HepG2 (cell line): ENCODE data around the gene RHAG. TPM values are rescaled to one million over a fixed set of nuclear protein-coding genes. Genes with fewer than 3 reads are reported as not detected.

ENCODE experiments used
- ATAC-seq: fragments of 200-7000 bp; cut with Tn5 transposase; 3 replicates; pipeline ENCODE4 v1.9.1; 2020; ENCODE audit warnings: mild to moderate bottlenecking, moderate library complexity
- BruUV-seq: library from RNA; stranded (reverse); fragments of 400-500 nt; replicated peaks from 2 replicates; lab custom pipeline; 2021; lab: Mats Ljungman, UMichigan
- CTCF ChIA-PET: fragments of 300-600 bp; formaldehyde crosslinking; extraction: SDS; loops from one replicate; lab custom pipeline; 2021; ENCODE audit warnings: low total read pairs, inconsistent platforms, low intra/inter-chr PET ratio; lab: Yijun Ruan, JAX
- POLR2A ChIA-PET: fragments of 350-600 bp; sonication (Branson Sonifier 250); formaldehyde crosslinking; loops from one replicate; lab custom pipeline; 2020; ENCODE audit warnings: antibody characterized with exemption, inconsistent platforms; lab: Yijun Ruan, JAX
- DNase-seq: peaks from one replicate; pipeline ENCODE4 v3.0.0-alpha.2; 2015; ENCODE audit warnings: low spot score
- FAIRE-seq: peaks from 3 replicates; lab custom pipeline; 2011; peaks lifted over from hg19 to GRCh38; lab: Jason Lieb, UNC
- H2AFZ ChIP-seq: one replicate; pipeline ENCODE4 v1.6.1; 2011; ENCODE audit warnings: low read length, inconsistent platforms
- H3K27ac ChIP-seq: fragments of 300-600 bp; 3 replicates; pipeline ENCODE4 v1.8.0; 2011; ENCODE audit warnings: mixed run types, mild to moderate bottlenecking, mixed read lengths, low read length, inconsistent platforms; ENCODE audit not compliant: insufficient read depth; ENCODE audit errors: extremely low read length
- H3K27me3 ChIP-seq, 2 experiments: fragments of 200-600 bp in 1 of 2; 2 replicates in 1 of 2; 3 replicates in 1 of 2; pipeline versions ENCODE4 v1.6.0 to v1.8.0; 2011; ENCODE audit warnings: low read length in 2 of 2, mild to moderate bottlenecking in 2 of 2, moderate library complexity in 2 of 2, inconsistent platforms in 1 of 2; ENCODE audit not compliant: insufficient read depth in 2 of 2, control insufficient read depth in 1 of 2
- H3K36me3 ChIP-seq, 2 experiments: fragments of 200-600 bp in 1 of 2; replicated peaks in 1 of 2; 2 replicates in 1 of 2; 3 replicates in 1 of 2; pipeline versions ENCODE4 v1.5.1 to v1.8.0; 2011; ENCODE audit warnings: low read length in 2 of 2, inconsistent platforms in 1 of 2; ENCODE audit not compliant: insufficient read depth in 2 of 2, control insufficient read depth in 1 of 2
- H3K4me1 ChIP-seq: 2 replicates; pipeline ENCODE4 v1.5.1; 2012; ENCODE audit warnings: low read length, inconsistent platforms; ENCODE audit not compliant: insufficient read depth
- H3K4me2 ChIP-seq: 2 replicates; pipeline ENCODE4 v1.6.0; 2011; ENCODE audit warnings: low read depth, low read length, inconsistent platforms
- H3K4me3 ChIP-seq, 3 experiments: fragments of 200-600 bp in 1 of 3; sonication (generic), shearing (Covaris generic) in 1 of 3; replicated peaks in 1 of 3; 2 replicates each; pipeline ENCODE4 v1.5.1; 2011 to 2016; ENCODE audit warnings: low read length in 3 of 3, inconsistent platforms in 2 of 3, low read depth in 2 of 3, mild to moderate bottlenecking in 2 of 3, control low read depth in 1 of 3, mixed read lengths in 1 of 3; ENCODE audit not compliant: insufficient read depth in 1 of 3
- H3K79me2 ChIP-seq: one replicate; pipeline ENCODE4 v1.6.1; 2011; ENCODE audit warnings: low read length, inconsistent platforms; ENCODE audit not compliant: insufficient read depth
- H3K9ac ChIP-seq: 2 replicates; pipeline ENCODE4 v1.6.0; 2011; ENCODE audit warnings: mild to moderate bottlenecking, low read depth, low read length, inconsistent platforms; ENCODE audit not compliant: insufficient read depth
- H3K9me3 ChIP-seq: 2 replicates; pipeline ENCODE4 v1.5.1; 2012; ENCODE audit warnings: mild to moderate bottlenecking, low read length
- H4K20me1 ChIP-seq: 2 replicates; pipeline ENCODE4 v1.6.0; 2011; ENCODE audit warnings: inconsistent platforms, mild to moderate bottlenecking, low read length, moderate library complexity; ENCODE audit not compliant: insufficient read depth
- BORCS8-MEF2B ChIP-seq: sonication (generic); formaldehyde crosslinking; IDR thresholded peaks from 2 replicates; pipeline ENCODE4 v1.8.0; 2022; ENCODE audit warnings: mild to moderate bottlenecking, missing genetic modification reagents
- CEBPB ChIP-seq: IDR thresholded peaks from 2 replicates; pipeline ENCODE4 v1.6.1; 2011; ENCODE audit warnings: low read depth, low read length, improper control_type of control experiment, borderline replicate concordance
- EZH2 ChIP-seq: conservative IDR thresholded peaks from 2 replicates; pipeline ENCODE4 v1.6.1; 2012; ENCODE audit warnings: mild to moderate bottlenecking, low read depth, low read length, moderate library complexity
- FOXJ3 ChIP-seq: sonication (generic); formaldehyde crosslinking; IDR thresholded peaks from 2 replicates; pipeline ENCODE4 v1.4.0; 2020; ENCODE audit warnings: missing genetic modification reagents, mild to moderate bottlenecking, borderline replicate concordance
- GZF1 ChIP-seq: sonication (generic); formaldehyde crosslinking; IDR thresholded peaks from 2 replicates; pipeline ENCODE4 v1.5.1; 2020; ENCODE audit warnings: mild to moderate bottlenecking, missing genetic modification reagents
- HMG20A ChIP-seq: IDR thresholded peaks from 2 replicates; pipeline ENCODE4 v1.6.1; 2016; ENCODE audit warnings: borderline replicate concordance
- ISL2 ChIP-seq: sonication (generic); formaldehyde crosslinking; IDR thresholded peaks from 2 replicates; pipeline ENCODE4 v1.5.0; 2020; ENCODE audit warnings: missing genetic modification reagents
- PRMT3 ChIP-seq: sonication (generic); formaldehyde crosslinking; IDR thresholded peaks from 2 replicates; pipeline ENCODE4 v1.8.1; 2022; ENCODE audit warnings: low read depth, mild to moderate bottlenecking, moderate library complexity, missing genetic modification reagents, borderline replicate concordance
- ZFP36L2 ChIP-seq: sonication (generic); formaldehyde crosslinking; IDR thresholded peaks from 2 replicates; pipeline ENCODE4 v1.4.0; 2020; ENCODE audit warnings: missing genetic modification reagents
- ZNF3 ChIP-seq: IDR thresholded peaks from 2 replicates; pipeline ENCODE4 v1.7.0; 2017; ENCODE audit warnings: inconsistent platforms
- ZNF343 ChIP-seq: sonication (generic); formaldehyde crosslinking; IDR thresholded peaks from 2 replicates; pipeline ENCODE4 v1.4.0; 2020; ENCODE audit warnings: mild to moderate bottlenecking, missing genetic modification reagents
- ZNF556 ChIP-seq: sonication (generic); formaldehyde crosslinking; IDR thresholded peaks from 2 replicates; pipeline ENCODE4 v1.4.0; 2020; ENCODE audit warnings: mild to moderate bottlenecking, missing genetic modification reagents, borderline replicate concordance
- ZNF749 ChIP-seq: sonication (generic); formaldehyde crosslinking; IDR thresholded peaks from 2 replicates; pipeline ENCODE4 v1.8.0; 2022; ENCODE audit warnings: mild to moderate bottlenecking, missing genetic modification reagents, moderate library complexity, borderline replicate concordance
- ZNF766 ChIP-seq: sonication (generic); formaldehyde crosslinking; IDR thresholded peaks from 2 replicates; pipeline ENCODE4 v1.5.0; 2020; ENCODE audit warnings: missing genetic modification reagents, borderline replicate concordance
- WGBS: methylation state at CpG from one replicate; pipeline ENCODE4 v1.1.6; 2017; ENCODE audit warnings: low lambda C conversion rate; 5-methylcytosine and 5-hydroxymethylcytosine counted together
- in situ Hi-C: cut with HindIII; loops from 2 replicates; pipeline ENCODE4 v1.10.0; 2017; ENCODE audit warnings: low pct_unique_long_range_greater_than_20kb; ENCODE audit not compliant: extremely low pct_ligation_motif_present
- intact Hi-C: fragments of 100-400 bp; cut with micrococcal nuclease; formaldehyde crosslinking; loops from one replicate; pipeline ENCODE4 v1.10.0; 2022; ENCODE audit not compliant: unreplicated experiment
- polyA plus RNA-seq, 8 experiments: library from polyadenylated mRNA; depleted of rRNA in 3 of 8; stranded (reverse) in 7 of 8; unstranded in 1 of 8; fragments of >200 nt; fragmentation: Illumina TruSeq in 4 of 8; extraction: Trizol in 4 of 8; gene quantifications; 2 replicates each; pipeline versions ENCODE4 v1.2.1 to v1.2.3, GENCODE V29; 2011 to 2016; ENCODE audit warnings: low read depth in 4 of 8, missing spikeins in 1 of 8, mixed read lengths in 1 of 8; ENCODE audit not compliant: insufficient read depth in 1 of 8
- total RNA-seq, 5 experiments: library from RNA; depleted of rRNA; stranded (reverse); fragments of >200 nt; fragmentation: Illumina TruSeq; extraction: Trizol; gene quantifications; 2 replicates each; pipeline ENCODE4 v1.2.3, GENCODE V29; 2016; ENCODE audit warnings: low read depth in 1 of 5
- TF ChIP-seq, protein P1 (sequence below): sonication (generic); formaldehyde crosslinking; IDR thresholded peaks from 2 replicates; pipeline ENCODE4 v1.8.0; 2022; ENCODE audit warnings: mild to moderate bottlenecking, missing genetic modification reagents; ENCODE audit not compliant: insufficient replicate concordance
- TF ChIP-seq, protein P2 (sequence below): sonication (generic); formaldehyde crosslinking; IDR thresholded peaks from 2 replicates; pipeline ENCODE4 v1.5.0; 2020; ENCODE audit warnings: mild to moderate bottlenecking, missing genetic modification reagents, borderline replicate concordance

The RHAG gene
- total and polyA plus RNA-seq, 2 of the 13 experiments (the other 11 are each of a cell fraction or from before 2014, with no cell fraction given): not detected

- TF ChIP-seq, protein P1, sequence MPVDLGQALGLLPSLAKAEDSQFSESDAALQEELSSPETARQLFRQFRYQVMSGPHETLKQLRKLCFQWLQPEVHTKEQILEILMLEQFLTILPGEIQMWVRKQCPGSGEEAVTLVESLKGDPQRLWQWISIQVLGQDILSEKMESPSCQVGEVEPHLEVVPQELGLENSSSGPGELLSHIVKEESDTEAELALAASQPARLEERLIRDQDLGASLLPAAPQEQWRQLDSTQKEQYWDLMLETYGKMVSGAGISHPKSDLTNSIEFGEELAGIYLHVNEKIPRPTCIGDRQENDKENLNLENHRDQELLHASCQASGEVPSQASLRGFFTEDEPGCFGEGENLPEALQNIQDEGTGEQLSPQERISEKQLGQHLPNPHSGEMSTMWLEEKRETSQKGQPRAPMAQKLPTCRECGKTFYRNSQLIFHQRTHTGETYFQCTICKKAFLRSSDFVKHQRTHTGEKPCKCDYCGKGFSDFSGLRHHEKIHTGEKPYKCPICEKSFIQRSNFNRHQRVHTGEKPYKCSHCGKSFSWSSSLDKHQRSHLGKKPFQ (CRISPR knock-in tag): no peak
- no peak for TF ChIP-seq ZNF3 (CRISPR knock-in tag)
- TF ChIP-seq BORCS8-MEF2B: no peak
- no peak for TF ChIP-seq ISL2 (CRISPR knock-in tag)
- TF ChIP-seq ZNF343: no peak
- TF ChIP-seq, all 625 proteins: peak for 0
Measured at GRCh38 chr6:49635480-49635879, 1.2 kb downstream of the RHAG start (continued).

DNA sequence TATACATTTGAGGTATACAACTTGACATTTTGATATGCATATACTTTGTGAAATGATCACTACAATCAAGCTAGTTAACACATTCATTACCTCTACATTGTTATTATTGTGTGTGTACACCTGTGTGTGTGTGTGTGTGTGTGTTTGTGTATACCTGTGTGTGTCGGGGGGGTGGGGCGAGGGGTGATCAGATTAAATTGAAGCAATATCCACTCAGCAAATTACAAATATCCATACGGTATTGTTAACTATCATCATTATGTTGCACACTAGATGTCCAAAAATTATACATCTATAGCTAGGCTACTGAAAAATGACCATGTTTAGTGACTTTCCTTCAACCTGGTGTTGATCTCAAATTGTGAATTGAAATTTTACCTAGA, 1.8 kb downstream of the RHAG start:
- H3K79me2 ChIP-seq: no peaks in the 10 kb centered on the region
- H3K9ac ChIP-seq: no peak overlapping the region
- POLR2A ChIA-PET: no interaction called here
- FAIRE-seq: no peak
- no TSS peak for BruUV-seq
- CTCF ChIA-PET: no interaction called here
- H4K20me1 ChIP-seq: no peaks in the 10 kb centered on the region
- H3K4me2 ChIP-seq: no peak overlapping the region
- DNase-seq: no peak
- no peak overlapping the region for H2AFZ ChIP-seq
- in situ Hi-C loops (no loop called here), intact Hi-C loops (no loop called here)
- no peak overlapping the region for H3K4me3 ChIP-seq
- no peaks in the 10 kb centered on the region for H3K9me3 ChIP-seq
- no peaks in the 10 kb centered on the region; a peak in 1 of 5 replicates for H3K27me3 ChIP-seq
- ATAC-seq: no peak
- H3K27ac ChIP-seq: no peak overlapping the region
- WGBS: 19% methylated on average over 3 of the region's 3 CpGs
- peaks cover 13% of the 10 kb centered on the region for H3K4me1 ChIP-seq
- H3K36me3 ChIP-seq: no peaks in the 10 kb centered on the region
- TF ChIP-seq PRMT3 (no peak), ZNF766 (CRISPR knock-in tag) (no peak), EZH2 (no peak), HMG20A (CRISPR knock-in tag) (no peak), ZNF749 (CRISPR knock-in tag) (no peak), ZFP36L2 (CRISPR knock-in tag) (no peak), GZF1 (no peak), FOXJ3 (CRISPR knock-in tag) (no peak), CEBPB (no peak), ZNF556 (CRISPR knock-in tag) (no peak)
- TF ChIP-seq, protein P2, sequence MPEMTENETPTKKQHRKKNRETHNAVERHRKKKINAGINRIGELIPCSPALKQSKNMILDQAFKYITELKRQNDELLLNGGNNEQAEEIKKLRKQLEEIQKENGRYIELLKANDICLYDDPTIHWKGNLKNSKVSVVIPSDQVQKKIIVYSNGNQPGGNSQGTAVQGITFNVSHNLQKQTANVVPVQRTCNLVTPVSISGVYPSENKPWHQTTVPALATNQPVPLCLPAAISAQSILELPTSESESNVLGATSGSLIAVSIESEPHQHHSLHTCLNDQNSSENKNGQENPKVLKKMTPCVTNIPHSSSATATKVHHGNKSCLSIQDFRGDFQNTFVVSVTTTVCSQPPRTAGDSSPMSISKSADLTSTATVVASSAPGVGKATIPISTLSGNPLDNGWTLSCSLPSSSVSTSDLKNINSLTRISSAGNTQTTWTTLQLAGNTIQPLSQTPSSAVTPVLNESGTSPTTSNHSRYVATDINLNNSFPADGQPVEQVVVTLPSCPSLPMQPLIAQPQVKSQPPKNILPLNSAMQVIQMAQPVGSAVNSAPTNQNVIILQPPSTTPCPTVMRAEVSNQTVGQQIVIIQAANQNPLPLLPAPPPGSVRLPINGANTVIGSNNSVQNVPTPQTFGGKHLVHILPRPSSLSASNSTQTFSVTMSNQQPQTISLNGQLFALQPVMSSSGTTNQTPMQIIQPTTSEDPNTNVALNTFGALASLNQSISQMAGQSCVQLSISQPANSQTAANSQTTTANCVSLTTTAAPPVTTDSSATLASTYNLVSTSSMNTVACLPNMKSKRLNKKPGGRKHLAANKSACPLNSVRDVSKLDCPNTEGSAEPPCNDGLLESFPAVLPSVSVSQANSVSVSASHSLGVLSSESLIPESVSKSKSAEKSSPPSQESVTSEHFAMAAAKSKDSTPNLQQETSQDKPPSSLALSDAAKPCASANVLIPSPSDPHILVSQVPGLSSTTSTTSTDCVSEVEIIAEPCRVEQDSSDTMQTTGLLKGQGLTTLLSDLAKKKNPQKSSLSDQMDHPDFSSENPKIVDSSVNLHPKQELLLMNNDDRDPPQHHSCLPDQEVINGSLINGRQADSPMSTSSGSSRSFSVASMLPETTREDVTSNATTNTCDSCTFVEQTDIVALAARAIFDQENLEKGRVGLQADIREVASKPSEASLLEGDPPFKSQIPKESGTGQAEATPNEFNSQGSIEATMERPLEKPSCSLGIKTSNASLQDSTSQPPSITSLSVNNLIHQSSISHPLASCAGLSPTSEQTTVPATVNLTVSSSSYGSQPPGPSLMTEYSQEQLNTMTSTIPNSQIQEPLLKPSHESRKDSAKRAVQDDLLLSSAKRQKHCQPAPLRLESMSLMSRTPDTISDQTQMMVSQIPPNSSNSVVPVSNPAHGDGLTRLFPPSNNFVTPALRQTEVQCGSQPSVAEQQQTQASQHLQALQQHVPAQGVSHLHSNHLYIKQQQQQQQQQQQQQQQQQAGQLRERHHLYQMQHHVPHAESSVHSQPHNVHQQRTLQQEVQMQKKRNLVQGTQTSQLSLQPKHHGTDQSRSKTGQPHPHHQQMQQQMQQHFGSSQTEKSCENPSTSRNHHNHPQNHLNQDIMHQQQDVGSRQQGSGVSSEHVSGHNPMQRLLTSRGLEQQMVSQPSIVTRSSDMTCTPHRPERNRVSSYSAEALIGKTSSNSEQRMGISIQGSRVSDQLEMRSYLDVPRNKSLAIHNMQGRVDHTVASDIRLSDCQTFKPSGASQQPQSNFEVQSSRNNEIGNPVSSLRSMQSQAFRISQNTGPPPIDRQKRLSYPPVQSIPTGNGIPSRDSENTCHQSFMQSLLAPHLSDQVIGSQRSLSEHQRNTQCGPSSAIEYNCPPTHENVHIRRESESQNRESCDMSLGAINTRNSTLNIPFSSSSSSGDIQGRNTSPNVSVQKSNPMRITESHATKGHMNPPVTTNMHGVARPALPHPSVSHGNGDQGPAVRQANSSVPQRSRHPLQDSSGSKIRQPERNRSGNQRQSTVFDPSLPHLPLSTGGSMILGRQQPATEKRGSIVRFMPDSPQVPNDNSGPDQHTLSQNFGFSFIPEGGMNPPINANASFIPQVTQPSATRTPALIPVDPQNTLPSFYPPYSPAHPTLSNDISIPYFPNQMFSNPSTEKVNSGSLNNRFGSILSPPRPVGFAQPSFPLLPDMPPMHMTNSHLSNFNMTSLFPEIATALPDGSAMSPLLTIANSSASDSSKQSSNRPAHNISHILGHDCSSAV: no peak
